HepG2 (cell line): ENCODE measurements around the gene BRCA2. TPM values are rescaled to one million over a fixed set of nuclear protein-coding genes. Genes with fewer than 3 reads are reported as not detected.

Experiments used
- AGO2 ChIP-seq: fragments of 200-400 bp; formaldehyde crosslinking; optimal IDR thresholded peaks from 2 replicates; pipeline ENCODE3; 2017; ENCODE audit warnings: mild to moderate bottlenecking, low read depth, low read length, moderate library complexity
- ARID5B ChIP-seq: IDR thresholded peaks from 2 replicates; pipeline ENCODE4 v1.4.0; 2020; ENCODE audit warnings: mild to moderate bottlenecking, missing genetic modification reagents
- CBX5 ChIP-seq: sonication (generic); formaldehyde crosslinking; IDR thresholded peaks from 2 replicates; pipeline ENCODE4 v1.4.0; 2020; ENCODE audit warnings: missing genetic modification reagents, borderline replicate concordance
- CREM ChIP-seq, 2 experiments: sonication (generic) in 1 of 2; formaldehyde crosslinking in 1 of 2; IDR thresholded peaks; 2 replicates each; pipeline versions ENCODE4 v1.4.0 to v1.6.1; 2016 to 2020; ENCODE audit warnings: antibody characterized with exemption in 1 of 2, mild to moderate bottlenecking in 1 of 2, missing genetic modification reagents in 1 of 2
- DPF2 ChIP-seq: sonication (generic); formaldehyde crosslinking; IDR thresholded peaks from 2 replicates; pipeline ENCODE4 v1.4.0; 2020; ENCODE audit warnings: mild to moderate bottlenecking, low read depth, missing genetic modification reagents, borderline replicate concordance
- FOXO4 ChIP-seq: sonication (generic); formaldehyde crosslinking; conservative IDR thresholded peaks from 2 replicates; pipeline ENCODE4 v1.8.1; 2023; ENCODE audit warnings: missing genetic modification reagents
- HDAC2 ChIP-seq: sonication (generic); formaldehyde crosslinking; IDR thresholded peaks from 2 replicates; pipeline ENCODE4 v1.4.0; 2020; ENCODE audit warnings: missing genetic modification reagents
- HOXA5 ChIP-seq: sonication (generic); formaldehyde crosslinking; IDR thresholded peaks from 2 replicates; pipeline ENCODE4 v1.4.0; 2020; ENCODE audit warnings: missing genetic modification reagents
- ISL2 ChIP-seq: sonication (generic); formaldehyde crosslinking; IDR thresholded peaks from 2 replicates; pipeline ENCODE4 v1.5.0; 2020; ENCODE audit warnings: missing genetic modification reagents
- MEIS2 ChIP-seq: sonication (generic); formaldehyde crosslinking; IDR thresholded peaks from 2 replicates; pipeline ENCODE4 v1.9.0; 2021; ENCODE audit warnings: mild to moderate bottlenecking, missing genetic modification reagents
- NR2F2 ChIP-seq: IDR thresholded peaks from 2 replicates; pipeline ENCODE4 v1.6.1; 2012; ENCODE audit warnings: low read depth, inconsistent platforms, borderline replicate concordance
- SOX6 ChIP-seq, 2 experiments: fragments of 450-650 bp in 1 of 2; sonication (generic) in 1 of 2; formaldehyde crosslinking in 1 of 2; IDR thresholded peaks; 2 replicates each; pipeline versions ENCODE4 v1.4.0 to v1.6.1; 2017 to 2020; ENCODE audit warnings: antibody characterized with exemption in 1 of 2, mild to moderate bottlenecking in 1 of 2, missing genetic modification reagents in 1 of 2
- TARDBP ChIP-seq: sonication (generic); formaldehyde crosslinking; IDR thresholded peaks from 2 replicates; pipeline ENCODE4 v1.8.0; 2022; ENCODE audit warnings: mild to moderate bottlenecking, missing genetic modification reagents
- TBX2 ChIP-seq: sonication (generic); formaldehyde crosslinking; IDR thresholded peaks from 2 replicates; pipeline ENCODE4 v1.5.0; 2020; ENCODE audit warnings: missing genetic modification reagents, mild to moderate bottlenecking, borderline replicate concordance
- THAP11 ChIP-seq: IDR thresholded peaks from 2 replicates; pipeline ENCODE4 v1.6.1; 2016; ENCODE audit warnings: missing biosample characterization, missing genetic modification reagents
- WIZ ChIP-seq: sonication (generic); formaldehyde crosslinking; IDR thresholded peaks from 2 replicates; pipeline ENCODE4 v1.5.1; 2020; ENCODE audit warnings: mild to moderate bottlenecking, missing genetic modification reagents
- ZBTB34 ChIP-seq: sonication (generic); formaldehyde crosslinking; IDR thresholded peaks from 2 replicates; pipeline ENCODE4 v1.8.0; 2022; ENCODE audit warnings: mild to moderate bottlenecking, missing genetic modification reagents
- ZFP37 ChIP-seq: sonication (generic); formaldehyde crosslinking; IDR thresholded peaks from 2 replicates; pipeline ENCODE4 v1.4.0; 2020; ENCODE audit warnings: missing genetic modification reagents, borderline replicate concordance
- ZNF276 ChIP-seq: sonication (generic); formaldehyde crosslinking; IDR thresholded peaks from 2 replicates; pipeline ENCODE4 v1.4.0; 2020; ENCODE audit warnings: mild to moderate bottlenecking, low read depth, missing genetic modification reagents
- ZNF282 ChIP-seq: fragments of 450-650 bp; IDR thresholded peaks from 2 replicates; pipeline ENCODE4 v1.6.1; 2018; ENCODE audit not compliant: partially characterized antibody
- ZNF543 ChIP-seq: sonication (generic); formaldehyde crosslinking; IDR thresholded peaks from 2 replicates; pipeline ENCODE4 v1.4.0; 2020; ENCODE audit warnings: mild to moderate bottlenecking, missing genetic modification reagents
- ZNF713 ChIP-seq: sonication (generic); formaldehyde crosslinking; IDR thresholded peaks from 2 replicates; pipeline ENCODE4 v1.4.0; 2020; ENCODE audit warnings: mild to moderate bottlenecking, missing genetic modification reagents
- ZNF768 ChIP-seq: sonication (generic); formaldehyde crosslinking; IDR thresholded peaks from 2 replicates; pipeline ENCODE4 v1.4.0; 2020; ENCODE audit warnings: missing genetic modification reagents
- polyA plus RNA-seq, 8 experiments: library from polyadenylated mRNA; depleted of rRNA in 3 of 8; stranded (reverse) in 7 of 8; unstranded in 1 of 8; fragments of >200 nt; fragmentation: Illumina TruSeq in 4 of 8; extraction: Trizol in 4 of 8; gene quantifications; 2 replicates each; pipeline versions ENCODE4 v1.2.1 to v1.2.3, GENCODE V29; 2011 to 2016; ENCODE audit warnings: low read depth in 4 of 8, missing spikeins in 1 of 8, mixed read lengths in 1 of 8; ENCODE audit not compliant: insufficient read depth in 1 of 8
- total RNA-seq, 5 experiments: library from RNA; depleted of rRNA; stranded (reverse); fragments of >200 nt; fragmentation: Illumina TruSeq; extraction: Trizol; gene quantifications; 2 replicates each; pipeline ENCODE4 v1.2.3, GENCODE V29; 2016; ENCODE audit warnings: low read depth in 1 of 5

Gene BRCA2
- total and polyA plus RNA-seq, 2 of the 13 experiments (the other 11 are each of a cell fraction or from before 2014, with no cell fraction given) = 3.1 to 24.6 TPM

GRCh38 chr13:32266130-32266529, 49.2 kb upstream of the BRCA2 start (continued):
- TF ChIP-seq HDAC2 (no peak), AGO2 (no peak), ZNF276 (no peak), ZNF768 (CRISPR knock-in tag) (no peak), MEIS2 (CRISPR knock-in tag) (0 out of 2 replicates have a peak, but pooled peaks have one; percentile 23), CBX5 (no peak), DPF2 (CRISPR knock-in tag) (no peak), ARID5B (peak; percentile 45; the same call in 1 of the 2 replicates), ZBTB34 (no peak), HOXA5 (CRISPR knock-in tag) (no peak), FOXO4 (CRISPR knock-in tag) (no peak), NR2F2 (peak; percentile 41; the same call in 1 of the 2 replicates), WIZ (CRISPR knock-in tag) (no peak), SOX6 (IDR thresholded peaks at IDR 0.05) (no peak), SOX6 (CRISPR knock-in tag; IDR thresholded peaks at IDR 0.05) (peak; percentile 43; the same call in 1 of the 2 replicates), CREM (IDR thresholded peaks at IDR 0.05) (peak; percentile 26; the same call in 1 of the 2 replicates), CREM (CRISPR knock-in tag; IDR thresholded peaks at IDR 0.05) (no peak), ZNF543 (CRISPR knock-in tag) (no peak), ISL2 (CRISPR knock-in tag) (peak; percentile 53; the same call in 1 of the 2 replicates), ZNF713 (CRISPR knock-in tag) (no peak), TBX2 (CRISPR knock-in tag) (peak; percentile 47; the same call in 1 of the 2 replicates), TARDBP (no peak), ZNF282 (no peak), THAP11 (no peak), ZFP37 (CRISPR knock-in tag) (no peak)
